ENCODE results near the gene ANP32E.
"Not testable (repeated sequence)": the region's sequence is repeated elsewhere in the genome, so short reads cannot be mapped to it uniquely, and the experiment has no call there.

GRCh38 chr1:150186438-150186788 is 49.5 kb downstream of the ANP32E start:
- not testable (repeated sequence) for TF ChIP-seq CTCF (conservative IDR thresholded peaks at IDR 0.05; ENCODE audit: low read depth, low read length); CEBPB (IDR thresholded peaks at IDR 0.05; ENCODE audit: low read depth, low read length); POLR2A (IDR thresholded peaks at IDR 0.05; ENCODE audit: low read depth, low read length)

Data from IMR-90 (cell line).